HEK293T (cell line): ENCODE measurements around the gene ANKRD62.
"Not testable (repeated sequence)": the region's sequence is repeated elsewhere in the genome, so short reads cannot be mapped to it uniquely, and the experiment has no call there.

Experiments
- ARNT ChIP-seq: fragments of 450-650 bp; IDR thresholded peaks from 2 replicates; pipeline ENCODE4 v1.6.1; 2017; ENCODE audit warnings: mild to moderate bottlenecking
- CTBP1 ChIP-seq: fragments of 450-650 bp; IDR thresholded peaks from 2 replicates; pipeline ENCODE4 v1.6.1; 2016; ENCODE audit warnings: borderline replicate concordance
- FOXK2 ChIP-seq: fragments of 450-650 bp; IDR thresholded peaks from 2 replicates; pipeline ENCODE4 v1.6.1; 2016; ENCODE audit warnings: mild to moderate bottlenecking
- FOXM1 ChIP-seq: fragments of 450-650 bp; IDR thresholded peaks from 2 replicates; pipeline ENCODE4 v1.6.1; 2017; ENCODE audit warnings: mild to moderate bottlenecking, borderline replicate concordance
- SP1 ChIP-seq: fragments of 450-650 bp; IDR thresholded peaks from 2 replicates; pipeline ENCODE4 v1.6.1; 2017

DNA sequence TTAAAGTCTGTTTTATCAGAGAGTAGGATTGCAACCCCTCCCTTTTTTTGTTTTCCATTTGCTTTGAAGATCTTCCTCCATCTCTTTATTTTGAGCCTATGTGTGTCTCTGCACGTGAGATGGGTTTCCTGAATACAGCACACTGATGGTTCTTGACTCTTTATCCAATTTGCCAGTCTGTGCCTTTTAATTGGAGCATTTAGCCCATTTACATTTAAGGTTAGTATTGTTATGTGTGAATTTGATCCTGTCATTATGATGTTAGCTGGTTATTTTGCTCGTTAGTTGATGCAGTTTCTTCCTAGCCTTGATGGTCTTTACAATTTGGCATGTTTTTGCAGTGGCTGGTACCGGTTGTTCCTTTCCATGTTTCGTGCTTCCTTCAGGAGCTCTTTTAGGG, 45.2 kb downstream of the ANKRD62 start:
- not testable (repeated sequence) for TF ChIP-seq SP1, FOXK2, FOXM1, CTBP1, ARNT
